Non-pigmented ciliary epithelial cell (primary cell): ENCODE measurements around the gene IFNB1.

Experiments used
- DNase-seq: peaks from one replicate; pipeline ENCODE4 v3.0.0-alpha.2; 2010; ENCODE audit warnings: low read depth

IFNB1 gene

DNA sequence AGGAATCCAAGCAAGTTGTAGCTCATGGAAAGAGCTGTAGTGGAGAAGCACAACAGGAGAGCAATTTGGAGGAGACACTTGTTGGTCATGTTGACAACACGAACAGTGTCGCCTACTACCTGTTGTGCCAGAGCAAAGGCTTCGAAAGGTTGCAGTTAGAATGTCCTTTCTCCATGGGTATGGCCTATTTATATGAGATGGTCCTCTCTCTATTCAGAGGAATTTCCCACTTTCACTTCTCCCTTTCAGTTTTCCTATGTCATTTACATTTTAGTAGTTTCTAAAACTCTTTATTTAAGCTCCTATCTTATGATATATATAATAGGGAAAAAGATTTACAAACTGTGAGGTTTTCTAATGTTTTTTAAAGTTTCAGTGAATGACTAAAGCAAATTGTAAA is at the start of gene IFNB1:
TSS of gene IFNB1 (minus strand) at position 162 of the 400 bp plus-strand sequence. CDS start at position 89, 73 bp downstream.
- DNase-seq = no peak

DNA sequence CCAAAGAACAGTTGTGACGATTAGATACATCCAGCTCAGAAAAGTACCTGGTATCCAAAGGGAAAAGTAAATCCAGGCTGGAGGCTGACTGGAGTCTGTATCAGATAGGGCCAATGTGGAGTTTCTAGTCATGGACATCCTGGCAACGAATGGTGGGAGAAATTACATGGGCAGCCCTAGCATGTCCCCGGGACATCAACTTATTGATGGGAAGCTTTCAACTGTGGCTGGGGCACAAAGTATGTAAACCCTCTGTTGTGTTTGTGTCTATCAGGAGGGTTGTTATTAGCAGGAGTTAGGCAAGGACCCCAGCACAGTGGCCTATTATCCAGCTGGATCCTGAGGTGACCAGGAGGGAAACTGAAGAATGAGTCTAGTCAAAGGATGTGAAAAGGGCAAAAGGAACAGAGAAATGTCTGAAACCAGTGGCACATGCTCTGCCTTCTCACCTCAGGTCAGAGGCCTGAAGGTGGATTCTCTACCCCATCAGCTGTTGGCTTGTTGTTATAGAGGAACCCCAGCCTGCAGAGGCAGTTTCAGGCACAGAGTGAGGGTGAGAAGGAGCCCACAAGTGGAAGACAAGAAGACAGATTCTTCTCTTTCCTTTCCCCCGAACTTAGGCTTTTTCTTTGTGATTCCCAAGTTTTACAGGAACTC is 44.0 kb upstream of the IFNB1 start:
- no peak for DNase-seq

DNA sequence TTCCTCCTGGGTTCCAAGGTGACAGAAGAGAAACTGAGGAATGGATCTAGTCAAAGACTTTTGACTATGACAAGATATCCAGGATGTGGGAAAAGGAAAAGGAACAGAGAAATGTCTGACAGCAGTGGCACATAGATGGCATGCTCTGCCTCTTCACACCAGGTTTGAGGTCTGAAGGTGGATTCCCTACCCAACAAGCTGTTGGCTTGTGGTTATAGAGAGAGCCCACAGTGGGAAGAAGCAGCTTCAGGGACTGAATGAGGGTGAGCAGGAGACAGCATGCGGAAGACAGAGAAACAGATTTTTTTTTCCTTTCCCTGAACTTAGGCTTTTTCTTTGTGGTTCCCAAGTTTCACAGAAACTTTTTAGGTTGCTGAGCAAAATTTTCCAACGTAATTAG is 43.3 kb upstream of the IFNB1 start:
- no peak for DNase-seq

DNA sequence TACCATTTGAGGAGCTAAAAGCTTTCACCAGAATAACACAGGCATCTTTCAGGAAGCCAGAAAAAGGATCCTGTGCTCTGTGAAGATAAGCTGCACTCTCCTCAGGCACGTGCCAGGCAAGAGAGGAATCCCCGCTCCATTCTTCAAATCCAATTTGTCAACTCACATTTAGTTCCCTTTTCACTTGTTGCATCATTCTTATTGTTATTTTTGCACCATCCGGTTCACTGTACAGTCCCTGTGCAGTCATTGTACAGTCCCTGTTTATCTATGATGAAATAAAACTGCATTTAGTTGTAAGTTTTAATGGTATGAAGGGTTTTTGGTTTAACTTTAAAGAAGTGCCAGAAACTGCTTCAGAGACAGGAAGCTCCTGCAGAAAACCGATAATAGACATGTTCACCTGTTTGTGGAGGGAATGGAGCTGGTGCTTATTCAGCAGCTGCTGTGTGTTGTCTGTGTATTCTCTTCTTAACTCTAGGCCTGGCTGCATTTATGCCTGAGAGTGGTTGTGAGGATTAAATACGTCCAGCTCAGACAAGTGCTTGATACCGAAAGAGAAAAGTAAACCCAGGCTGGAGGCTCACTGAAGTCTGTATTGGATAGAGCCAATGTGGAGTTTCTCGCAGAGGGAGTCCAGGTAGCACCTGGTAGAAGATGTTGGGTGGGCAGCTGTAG is 41.5 kb upstream of the IFNB1 start:
- DNase-seq = no peak

- no peak for DNase-seq
These were observed 36.6 kb upstream of the IFNB1 start for GRCh38 chr9:21114311-21114710.

GRCh38 chr9:21110708-21111576 is 33.2 kb upstream of the IFNB1 start:
- peak; percentile 36 for DNase-seq

DNA sequence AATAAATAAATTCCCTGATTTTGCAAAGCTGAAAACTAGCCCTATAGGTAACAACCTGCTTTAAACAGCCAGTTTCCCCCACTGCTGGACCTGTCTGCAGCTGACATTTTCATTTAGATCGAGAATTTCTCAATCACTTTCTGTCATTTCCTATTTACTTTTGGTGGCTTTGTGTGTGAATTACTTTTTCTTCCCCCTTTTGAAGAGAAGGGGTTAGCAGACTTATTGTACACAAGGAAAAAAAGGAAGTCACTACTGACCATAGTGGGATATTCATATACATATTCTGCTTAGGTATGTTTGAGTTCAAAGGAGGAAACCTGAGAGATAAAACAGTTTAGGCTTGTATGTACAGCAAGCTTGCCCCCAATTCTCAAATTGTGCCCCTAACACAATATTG is 27.0 kb upstream of the IFNB1 start:
- DNase-seq = no peak

DNA sequence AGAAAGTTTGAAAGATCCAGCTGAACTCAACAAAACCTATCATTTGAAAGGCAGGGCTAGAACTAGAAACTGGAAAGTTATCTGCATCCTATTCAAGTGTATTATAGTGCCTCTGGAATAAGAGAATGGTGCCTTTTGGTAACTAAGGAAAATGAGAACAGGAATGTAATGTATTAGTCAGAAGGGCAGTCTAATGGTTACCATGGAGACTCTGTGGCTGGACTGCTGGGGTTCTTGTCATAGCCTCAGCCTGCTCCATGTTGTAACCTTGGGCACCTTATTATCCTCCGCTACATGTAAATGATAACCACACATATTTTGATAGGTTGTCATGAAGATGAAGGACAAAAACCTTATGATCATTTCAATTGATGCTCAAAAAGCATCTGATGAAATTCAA is 24.6 kb upstream of the IFNB1 start:
- no peak for DNase-seq

DNA sequence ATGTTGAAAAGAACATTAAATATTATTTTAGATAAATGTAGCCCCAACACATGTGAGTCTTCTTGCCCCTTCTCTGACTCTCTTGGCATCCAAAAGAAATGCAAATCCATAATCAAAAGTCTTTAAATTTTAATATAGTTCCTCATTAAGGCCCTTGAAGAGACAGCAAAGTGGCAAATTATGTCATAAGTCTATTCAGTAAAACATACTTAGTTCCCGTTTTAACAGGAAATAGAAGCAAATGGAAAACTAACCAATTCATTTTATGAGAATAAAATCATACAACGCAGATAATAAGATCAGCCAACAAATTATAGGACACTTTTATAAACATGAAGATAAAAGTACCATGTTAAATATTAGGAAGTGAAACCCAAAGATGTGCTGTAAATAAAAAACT is 20.1 kb upstream of the IFNB1 start:
- DNase-seq = no peak

DNA sequence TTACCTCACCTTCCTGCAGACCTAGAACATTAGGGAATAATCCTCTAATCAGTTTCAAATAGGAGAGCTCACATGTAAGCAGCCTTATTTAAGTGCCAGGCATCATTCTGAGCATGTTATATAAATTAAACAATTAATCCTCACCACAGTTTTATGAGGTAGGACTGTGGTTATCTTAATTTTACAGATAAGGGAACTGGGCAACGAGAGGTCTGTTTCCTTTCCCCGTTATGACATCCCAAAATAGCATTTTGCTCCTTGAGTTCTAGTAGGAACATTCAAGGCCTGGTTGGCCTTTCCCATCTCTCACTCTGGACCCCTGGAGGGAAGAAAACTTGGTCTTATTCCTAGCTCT is 19.1 kb upstream of the IFNB1 start:
- DNase-seq = no peak

GRCh38 chr9:21096172-21096900 is 18.6 kb upstream of the IFNB1 start:
- DNase-seq = peak; percentile 26

- DNase-seq = no peak
These were observed 17.8 kb upstream of the IFNB1 start for GRCh38 chr9:21095561-21095960.

DNA sequence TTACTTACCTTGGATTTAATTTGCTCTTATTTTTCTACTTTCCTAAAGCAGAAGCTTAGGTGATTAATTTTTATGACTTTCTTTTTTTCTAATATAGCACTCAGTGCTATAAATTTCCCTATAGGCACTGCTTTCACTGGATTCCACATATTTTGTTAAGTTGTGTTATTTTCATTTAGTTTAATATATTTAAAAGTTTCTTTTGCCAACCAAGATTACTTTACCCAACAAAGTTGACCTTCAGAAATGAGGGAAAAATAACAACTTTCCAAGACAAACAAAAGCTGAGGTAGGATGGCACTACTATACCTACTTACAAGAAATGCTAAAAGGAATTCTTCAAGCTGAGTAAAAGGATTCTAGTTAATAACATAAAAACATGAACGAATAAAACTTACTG is 8.8 kb upstream of the IFNB1 start:
- DNase-seq = no peak

DNA sequence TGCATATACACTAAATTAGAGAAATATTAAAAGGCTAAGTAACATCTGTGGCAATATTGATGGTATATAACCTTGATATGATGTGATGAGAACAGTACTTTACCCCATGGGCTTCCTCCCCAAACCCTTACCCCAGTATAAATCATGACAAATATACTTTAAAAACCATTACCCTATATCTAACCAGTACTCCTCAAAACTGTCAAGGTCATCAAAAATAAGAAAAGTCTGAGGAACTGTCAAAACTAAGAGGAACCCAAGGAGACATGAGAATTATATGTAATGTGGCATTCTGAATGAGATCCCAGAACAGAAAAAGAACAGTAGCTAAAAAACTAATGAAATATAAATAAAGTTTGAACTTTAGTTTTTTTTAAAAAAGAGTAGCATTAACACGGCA is 7.3 kb upstream of the IFNB1 start:
- no peak for DNase-seq

DNA sequence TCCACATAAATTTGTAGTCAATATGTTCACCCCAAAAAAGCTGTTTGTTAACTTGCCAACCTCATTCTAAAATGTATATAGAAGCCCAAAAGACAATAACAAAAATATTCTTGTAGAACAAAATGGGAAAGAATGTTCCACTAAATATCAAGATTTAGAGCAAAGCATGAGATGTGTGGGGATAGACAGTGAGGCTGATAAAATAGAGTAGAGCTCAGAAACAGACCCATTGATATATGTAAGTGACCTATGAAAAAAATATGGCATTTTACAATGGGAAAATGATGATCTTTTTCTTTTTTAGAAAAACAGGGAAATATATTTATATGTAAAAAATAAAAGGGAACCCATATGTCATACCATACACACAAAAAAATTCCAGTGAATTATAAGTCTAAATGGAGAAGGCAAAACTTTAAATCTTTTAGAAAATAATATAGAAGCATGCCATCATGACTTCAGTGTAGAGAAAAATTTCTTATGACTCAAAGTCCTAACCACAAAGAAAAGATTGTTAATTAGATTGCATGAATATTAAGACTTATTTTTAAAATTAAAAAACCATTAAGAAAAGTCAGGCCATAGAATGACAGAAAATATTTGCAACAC is 6.6 kb upstream of the IFNB1 start:
- no peak for DNase-seq

DNA sequence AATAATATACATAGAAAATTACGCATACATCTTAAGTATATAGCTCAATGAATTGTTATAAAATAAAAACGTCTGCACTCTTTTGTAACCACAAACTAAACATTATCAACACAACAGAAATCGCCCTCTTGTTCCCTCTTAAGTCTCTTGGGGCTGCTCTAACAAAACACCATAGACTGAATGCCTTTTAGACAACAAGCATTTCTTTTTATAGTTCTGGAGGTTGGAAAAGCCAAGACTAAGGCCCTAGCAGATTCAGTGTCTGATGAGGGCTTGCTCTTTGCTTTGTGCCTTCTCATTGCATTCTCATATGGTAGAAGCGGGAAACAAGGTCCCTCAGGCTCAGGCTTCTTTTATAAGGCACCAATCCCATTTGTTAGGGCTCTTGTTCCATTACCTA is 4.9 kb upstream of the IFNB1 start:
- DNase-seq = no peak

- DNase-seq = no peak
These were observed 4.3 kb upstream of the IFNB1 start for GRCh38 chr9:21081999-21082398.

GRCh38 chr9:21081451-21081850 is 3.7 kb upstream of the IFNB1 start:
- no peak for DNase-seq

DNA sequence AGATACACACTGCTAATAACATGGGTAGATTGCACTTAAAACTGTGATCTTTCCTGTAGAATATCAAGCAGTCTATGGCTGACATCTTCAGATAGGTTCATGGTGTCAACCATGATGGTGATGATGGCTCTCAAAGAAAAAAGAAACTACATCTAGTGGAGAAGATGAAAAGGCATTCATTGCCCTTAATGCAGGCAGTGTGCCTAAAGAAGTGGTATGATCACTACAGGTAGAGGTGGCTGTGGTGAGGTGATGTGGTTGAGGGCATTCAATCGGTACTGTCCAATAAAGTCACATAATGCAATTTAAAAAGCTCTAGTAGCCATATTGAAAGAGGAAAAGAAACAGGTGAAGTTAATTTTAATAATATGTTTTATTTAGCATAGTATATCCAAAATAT is 3.1 kb upstream of the IFNB1 start:
- DNase-seq = no peak

DNA sequence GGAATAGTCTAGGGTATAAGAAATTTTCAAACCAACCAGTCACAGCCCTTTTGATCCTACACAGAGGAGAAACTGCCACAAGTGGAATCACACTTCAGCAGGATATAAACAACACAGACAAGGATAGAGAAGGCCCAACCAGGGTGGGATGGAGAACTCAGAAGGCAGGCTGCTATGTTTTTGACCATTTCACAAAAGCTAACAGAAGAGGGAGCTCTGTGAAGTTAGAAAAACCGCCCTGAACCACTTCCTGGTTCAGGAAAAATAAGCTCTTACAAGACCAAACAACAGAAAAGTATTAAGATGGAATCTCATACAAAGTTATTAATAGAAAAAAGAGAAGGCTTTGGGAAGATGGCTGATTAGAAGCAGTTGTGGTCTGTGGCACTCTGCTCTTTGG is 960 bp upstream of the IFNB1 start:
- DNase-seq = no peak

DNA sequence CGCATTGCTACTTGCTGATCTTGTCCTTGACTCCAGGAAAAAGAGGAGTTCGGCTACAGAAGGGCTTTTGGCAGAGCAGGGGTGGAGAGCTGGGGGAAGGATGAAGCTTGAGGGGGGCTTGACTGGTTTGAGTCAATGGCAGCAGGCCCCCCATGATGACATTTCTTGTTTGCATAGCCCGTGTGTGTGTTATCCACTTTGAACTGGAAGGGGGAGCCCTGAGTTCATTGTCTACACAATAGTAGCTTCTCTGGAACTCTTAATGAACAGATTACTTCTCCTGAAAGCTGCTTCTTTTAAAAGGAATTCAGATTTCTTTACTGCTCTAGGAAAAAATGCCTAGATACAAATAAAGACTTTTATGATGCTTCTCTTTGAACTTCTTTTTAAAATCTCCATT is 2.3 kb downstream of the IFNB1 start:
- no peak for DNase-seq

GRCh38 chr9:21070906-21071305 is 6.8 kb downstream of the IFNB1 start:
- no peak for DNase-seq
